Parathyroid adenoma (tissue), 2 donors: ENCODE results near the gene PHYHD1.

Experiments
- H2AFZ ChIP-seq: fragments of 300-600 bp; sonication (generic); one replicate; pipeline ENCODE4 v1.7.0; 2017; ENCODE audit warnings: antibody characterized with exemption, mild to moderate bottlenecking
- H3K27ac ChIP-seq: fragments of 300-600 bp; sonication (generic); one replicate; pipeline ENCODE4 v1.7.0; 2017
- H3K27me3 ChIP-seq: fragments of 300-600 bp; sonication (generic); one replicate; pipeline ENCODE4 v1.7.0; 2017; ENCODE audit warnings: low read length; ENCODE audit not compliant: control insufficient read depth, insufficient read depth
- H3K36me3 ChIP-seq: fragments of 300-600 bp; sonication (generic); one replicate; pipeline ENCODE4 v1.7.0; 2017; ENCODE audit warnings: low read length; ENCODE audit not compliant: control insufficient read depth, insufficient read depth
- H3K4me1 ChIP-seq: fragments of 300-600 bp; sonication (generic); one replicate; pipeline ENCODE4 v1.7.0; 2017; ENCODE audit warnings: control low read depth
- H3K4me2 ChIP-seq: fragments of 300-600 bp; sonication (generic); one replicate; pipeline ENCODE4 v1.7.0; 2017; ENCODE audit warnings: low read length
- H3K4me3 ChIP-seq: fragments of 300-600 bp; sonication (generic); one replicate; pipeline ENCODE4 v1.7.0; 2017; ENCODE audit warnings: low read depth, low read length
- H3K79me2 ChIP-seq: fragments of 300-600 bp; sonication (generic); one replicate; pipeline ENCODE4 v1.7.0; 2017; ENCODE audit warnings: control low read depth
- H3K9ac ChIP-seq: fragments of 300-600 bp; sonication (generic); one replicate; pipeline ENCODE4 v1.7.0; 2017; ENCODE audit warnings: mild to moderate bottlenecking
- H3K9me3 ChIP-seq: fragments of 300-600 bp; sonication (generic); one replicate; pipeline ENCODE4 v1.7.0; 2017; ENCODE audit warnings: low read length; ENCODE audit not compliant: control insufficient read depth
- TF ChIP-seq, protein P1 (sequence below): fragments of 300-600 bp; sonication (generic); IDR thresholded peaks from one replicate; pipeline ENCODE4 v1.7.0; 2017; ENCODE audit warnings: antibody characterized with exemption, mild to moderate bottlenecking
- donor health status: primary hyperparathyroidism.

PHYHD1 gene

DNA sequence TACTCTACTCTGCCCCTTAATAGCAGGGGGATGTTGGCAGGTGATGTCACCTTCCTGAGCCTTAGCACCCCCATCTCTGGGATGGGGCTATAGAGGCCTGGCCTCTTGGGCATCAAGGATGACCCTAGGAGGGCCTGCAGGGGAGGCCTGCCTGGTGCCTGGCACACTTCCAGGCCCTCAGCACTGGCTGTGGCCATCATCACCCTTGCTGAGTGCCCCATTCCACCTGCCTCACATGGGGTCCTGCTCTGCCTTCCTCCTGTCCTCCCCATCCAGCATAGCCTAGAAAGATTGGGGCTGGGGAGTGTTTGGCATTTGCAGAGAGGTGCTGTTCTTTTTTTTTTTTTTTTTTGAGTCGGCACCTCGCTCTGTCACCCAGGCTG lies 17.7 kb upstream of the PHYHD1 start:
- Histone ChIP-seq H2AFZ (no peak overlapping the region), H3K79me2 (peaks cover 2% of the 10 kb centered on the region), H3K27ac (no peak overlapping the region), H3K36me3 (no peaks in the 10 kb centered on the region), H3K9me3 (no peaks in the 10 kb centered on the region), H3K4me1 (no peaks in the 10 kb centered on the region), H3K4me2 (no peak overlapping the region), H3K27me3 (no peaks in the 10 kb centered on the region), H3K4me3 (no peak overlapping the region), H3K9ac (no peak overlapping the region)
- TF ChIP-seq, protein P1, sequence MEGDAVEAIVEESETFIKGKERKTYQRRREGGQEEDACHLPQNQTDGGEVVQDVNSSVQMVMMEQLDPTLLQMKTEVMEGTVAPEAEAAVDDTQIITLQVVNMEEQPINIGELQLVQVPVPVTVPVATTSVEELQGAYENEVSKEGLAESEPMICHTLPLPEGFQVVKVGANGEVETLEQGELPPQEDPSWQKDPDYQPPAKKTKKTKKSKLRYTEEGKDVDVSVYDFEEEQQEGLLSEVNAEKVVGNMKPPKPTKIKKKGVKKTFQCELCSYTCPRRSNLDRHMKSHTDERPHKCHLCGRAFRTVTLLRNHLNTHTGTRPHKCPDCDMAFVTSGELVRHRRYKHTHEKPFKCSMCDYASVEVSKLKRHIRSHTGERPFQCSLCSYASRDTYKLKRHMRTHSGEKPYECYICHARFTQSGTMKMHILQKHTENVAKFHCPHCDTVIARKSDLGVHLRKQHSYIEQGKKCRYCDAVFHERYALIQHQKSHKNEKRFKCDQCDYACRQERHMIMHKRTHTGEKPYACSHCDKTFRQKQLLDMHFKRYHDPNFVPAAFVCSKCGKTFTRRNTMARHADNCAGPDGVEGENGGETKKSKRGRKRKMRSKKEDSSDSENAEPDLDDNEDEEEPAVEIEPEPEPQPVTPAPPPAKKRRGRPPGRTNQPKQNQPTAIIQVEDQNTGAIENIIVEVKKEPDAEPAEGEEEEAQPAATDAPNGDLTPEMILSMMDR = no peak

DNA sequence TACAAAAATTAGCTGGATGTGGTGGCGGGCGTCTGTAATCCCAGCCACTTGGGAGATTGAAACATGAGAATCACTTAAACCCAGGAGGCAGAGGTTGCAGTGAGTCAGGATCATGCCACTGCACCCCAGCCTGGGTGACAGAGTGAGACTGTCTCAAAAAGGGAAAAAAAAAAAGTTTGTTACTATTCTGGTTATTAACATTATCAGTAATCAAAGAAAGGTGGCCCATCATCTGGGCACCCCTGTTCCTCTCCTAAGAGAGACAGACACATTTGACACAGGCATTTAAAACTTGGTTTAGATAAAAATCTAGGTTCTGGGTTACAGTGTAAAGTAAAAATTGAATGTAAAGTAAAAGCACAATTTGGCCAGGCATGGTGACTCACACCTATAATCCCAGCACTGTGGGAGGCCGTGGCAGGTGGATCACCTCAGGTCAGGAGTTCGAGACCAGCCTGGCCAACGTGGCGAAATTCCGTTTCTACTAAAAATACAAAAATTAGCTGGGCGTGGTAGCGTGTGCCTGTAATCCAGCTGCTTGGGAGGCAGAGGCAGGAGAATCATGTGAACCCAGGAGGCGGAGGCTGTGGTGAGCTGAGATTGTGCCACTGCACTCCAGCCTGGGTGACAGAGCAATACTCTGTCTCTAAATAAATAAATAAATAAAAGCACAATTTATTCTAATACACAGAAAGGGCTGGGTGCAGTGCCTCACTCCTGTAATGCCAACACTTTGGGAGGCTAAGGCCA lies 16.7 kb upstream of the PHYHD1 start:
- no peak overlapping the region for H3K4me2 ChIP-seq
- H3K9me3 ChIP-seq = no peaks in the 10 kb centered on the region
- H2AFZ ChIP-seq = no peak overlapping the region
- H3K79me2 ChIP-seq = peaks cover 3% of the 10 kb centered on the region
- no peak overlapping the region for H3K9ac ChIP-seq
- TF ChIP-seq, protein P1 = no peak
- H3K4me1 ChIP-seq = no peaks in the 10 kb centered on the region
- H3K36me3 ChIP-seq = no peaks in the 10 kb centered on the region
- H3K4me3 ChIP-seq = no peak overlapping the region
- H3K27ac ChIP-seq = no peak overlapping the region
- no peaks in the 10 kb centered on the region for H3K27me3 ChIP-seq

DNA sequence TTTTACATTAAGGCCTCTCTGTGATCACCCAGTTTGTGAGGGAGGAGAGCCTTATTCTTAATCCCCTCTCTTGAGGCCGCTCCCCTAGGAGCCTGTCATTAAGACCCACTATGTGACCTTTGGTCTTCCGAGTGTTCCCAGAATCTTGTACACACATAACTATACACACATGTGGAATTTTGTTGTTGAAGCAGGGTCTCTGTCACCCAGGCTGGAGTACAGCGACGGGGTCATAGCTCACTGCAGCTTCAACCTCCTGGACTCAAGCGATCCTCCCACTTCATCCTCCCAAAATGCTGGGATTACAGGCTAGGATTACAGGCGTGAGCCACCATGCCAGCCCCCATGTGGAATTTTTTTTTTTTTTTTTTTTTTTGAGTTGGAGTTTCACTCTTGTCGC lies 14.8 kb upstream of the PHYHD1 start:
- Histone ChIP-seq H2AFZ (no peak overlapping the region), H3K36me3 (no peaks in the 10 kb centered on the region), H3K9me3 (no peaks in the 10 kb centered on the region), H3K27ac (no peak overlapping the region), H3K9ac (no peak overlapping the region), H3K4me2 (no peak overlapping the region), H3K27me3 (no peaks in the 10 kb centered on the region), H3K79me2 (peaks cover 16% of the 10 kb centered on the region), H3K4me1 (no peaks in the 10 kb centered on the region), H3K4me3 (no peak overlapping the region)
- TF ChIP-seq, protein P1 = no peak

DNA sequence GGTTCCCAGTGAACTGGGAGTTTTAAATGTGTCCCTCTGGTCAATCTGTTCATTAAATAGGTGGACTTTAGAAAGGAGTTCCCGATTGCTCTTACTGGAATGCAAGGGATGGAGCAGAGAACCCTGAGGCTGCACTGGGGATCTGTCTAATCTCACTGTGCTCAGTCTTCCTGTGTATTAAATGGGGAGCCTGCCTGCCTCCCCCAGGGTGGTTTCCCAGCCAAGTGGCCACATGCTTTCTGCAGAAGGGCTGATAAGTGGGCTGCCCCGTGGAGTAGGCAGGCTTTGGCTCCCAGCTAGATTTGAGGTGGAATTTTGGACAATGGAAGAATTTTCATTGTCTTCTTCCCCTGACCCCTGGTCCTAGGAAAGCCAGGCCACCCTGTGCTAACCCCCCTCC lies 14.0 kb upstream of the PHYHD1 start:
- Histone ChIP-seq H3K4me3 (no peak overlapping the region), H3K9ac (no peak overlapping the region), H3K9me3 (no peaks in the 10 kb centered on the region), H3K36me3 (no peaks in the 10 kb centered on the region), H3K27ac (no peak overlapping the region), H3K4me2 (no peak overlapping the region), H3K4me1 (no peaks in the 10 kb centered on the region), H2AFZ (no peak overlapping the region), H3K79me2 (peaks cover 16% of the 10 kb centered on the region), H3K27me3 (no peaks in the 10 kb centered on the region)
- TF ChIP-seq, protein P1 = no peak

DNA sequence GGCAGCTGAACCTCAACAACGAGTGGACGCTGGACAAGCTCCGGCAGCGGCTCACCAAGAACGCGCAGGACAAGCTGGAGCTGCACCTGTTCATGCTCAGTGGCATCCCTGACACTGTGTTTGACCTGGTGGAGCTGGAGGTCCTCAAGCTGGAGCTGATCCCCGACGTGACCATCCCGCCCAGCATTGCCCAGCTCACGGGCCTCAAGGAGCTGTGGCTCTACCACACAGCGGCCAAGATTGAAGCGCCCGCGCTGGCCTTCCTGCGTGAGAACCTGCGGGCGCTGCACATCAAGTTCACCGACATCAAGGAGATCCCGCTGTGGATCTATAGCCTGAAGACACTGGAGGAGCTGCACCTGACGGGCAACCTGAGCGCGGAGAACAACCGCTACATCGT lies 12.4 kb upstream of the PHYHD1 start:
- Histone ChIP-seq H3K36me3 (no peaks in the 10 kb centered on the region), H3K4me1 (no peaks in the 10 kb centered on the region)

More for the DNA sequence above, 12.4 kb upstream of the PHYHD1 start:
- H3K27me3 ChIP-seq = no peaks in the 10 kb centered on the region
- H3K79me2 ChIP-seq = peaks cover 16% of the 10 kb centered on the region
- no peak overlapping the region for H2AFZ ChIP-seq
- TF ChIP-seq, protein P1 = no peak
- H3K9ac ChIP-seq = no peak overlapping the region
- no peaks in the 10 kb centered on the region for H3K9me3 ChIP-seq
- H3K4me3 ChIP-seq = no peak overlapping the region
- no peak overlapping the region for H3K4me2 ChIP-seq
- H3K27ac ChIP-seq = no peak overlapping the region
